Endothelial cell of umbilical vein (primary cell): Measurements from ENCODE around the gene LEAP2. TPM values are rescaled to one million over a fixed set of nuclear protein-coding genes. Genes with fewer than 3 reads are reported as not detected.

Source experiments
- Bru-seq: library from RNA; stranded (reverse); fragments of 400-500 nt; gene quantifications from one replicate; lab custom pipeline; 2021; lab: Mats Ljungman, UMichigan
- BruChase-seq, 2 experiments: library from RNA; stranded (reverse); fragments of 400-500 nt; gene quantifications; one replicate each; lab custom pipeline; 2021; lab: Mats Ljungman, UMichigan
- BruUV-seq: library from RNA; stranded (reverse); fragments of 400-500 nt; replicated peaks from 2 replicates; lab custom pipeline; 2021; lab: Mats Ljungman, UMichigan
- CTCF ChIA-PET: fragments of 300-600, 350-600 bp; sonication (Branson Sonifier 250); formaldehyde crosslinking; loops from one replicate; lab custom pipeline; 2021; ENCODE audit warnings: antibody characterized with exemption, inconsistent platforms; lab: Charles Lee
- POLR2A ChIA-PET: fragments of 300-600, 350-600 bp; sonication (Branson Sonifier 250); formaldehyde crosslinking; loops from one replicate; lab custom pipeline; 2021; ENCODE audit warnings: antibody characterized with exemption, inconsistent platforms; lab: Charles Lee
- DNase-seq: peaks from one replicate; pipeline ENCODE4 v3.0.0-alpha.2; 2011; ENCODE audit warnings: low read depth, low spot score
- FAIRE-seq: peaks from 2 replicates; lab custom pipeline; 2011; peaks lifted over from hg19 to GRCh38; lab: Jason Lieb, UNC
- H2AFZ ChIP-seq: 2 replicates; pipeline ENCODE4 v1.6.0; 2012; ENCODE audit warnings: low read depth, low read length, control low read depth, inconsistent platforms
- H3K27ac ChIP-seq: 2 replicates; pipeline ENCODE4 v1.5.1; 2011; ENCODE audit warnings: low read depth, mild to moderate bottlenecking, control low read depth, low read length, moderate library complexity; ENCODE audit not compliant: insufficient read depth
- H3K27me3 ChIP-seq, 2 experiments: 2 replicates each; pipeline versions ENCODE4 v1.6.0 to v1.6.1; 2011; ENCODE audit warnings: low read length in 2 of 2, mixed read lengths in 1 of 2; ENCODE audit not compliant: control insufficient read depth in 2 of 2, insufficient read depth in 2 of 2
- H3K36me3 ChIP-seq, 2 experiments: 2 replicates in 1 of 2; 3 replicates in 1 of 2; pipeline ENCODE4 v1.5.1; 2011; ENCODE audit warnings: low read length in 2 of 2, mild to moderate bottlenecking in 1 of 2, moderate library complexity in 1 of 2; ENCODE audit not compliant: control insufficient read depth in 2 of 2, insufficient read depth in 2 of 2; ENCODE audit errors: extremely low read depth in 1 of 2
- H3K4me1 ChIP-seq: 3 replicates; pipeline ENCODE4 v1.5.1; 2011; ENCODE audit warnings: mild to moderate bottlenecking, low read length; ENCODE audit not compliant: control insufficient read depth, insufficient read depth; ENCODE audit errors: extremely low read depth
- H3K4me2 ChIP-seq: 2 replicates; pipeline ENCODE4 v1.6.1; 2011; ENCODE audit warnings: low read length, control low read depth, mixed read lengths; ENCODE audit not compliant: insufficient read depth
- H3K4me3 ChIP-seq, 3 experiments: fragments of 200-600 bp in 1 of 3; sonication (generic), shearing (Covaris generic) in 1 of 3; replicated peaks in 1 of 3; 2 replicates each; pipeline ENCODE4 v1.5.1; 2011 to 2016; ENCODE audit warnings: control low read depth in 3 of 3, low read length in 3 of 3, mild to moderate bottlenecking in 2 of 3, inconsistent platforms in 1 of 3, low read depth in 1 of 3, moderate library complexity in 1 of 3; ENCODE audit not compliant: insufficient read depth in 1 of 3
- H3K79me2 ChIP-seq: 2 replicates; pipeline ENCODE4 v1.6.0; 2012; ENCODE audit warnings: low read length, inconsistent platforms; ENCODE audit not compliant: control insufficient read depth, insufficient read depth
- H3K9ac ChIP-seq: replicated peaks from 2 replicates; pipeline ENCODE3; 2011; ENCODE audit warnings: low read length, control low read depth; ENCODE audit not compliant: insufficient read depth; ENCODE audit errors: extremely low read depth
- H3K9me1 ChIP-seq: replicated peaks from 3 replicates; pipeline ENCODE4 v1.6.0; 2011; ENCODE audit warnings: mild to moderate bottlenecking, low read length; ENCODE audit not compliant: control insufficient read depth, insufficient read depth; ENCODE audit errors: extremely low read depth
- H3K9me3 ChIP-seq: replicated peaks from 2 replicates; pipeline ENCODE4 v1.5.1; 2012; ENCODE audit warnings: low read length, inconsistent platforms; ENCODE audit not compliant: control insufficient read depth, insufficient read depth
- H4K20me1 ChIP-seq: replicated peaks from 2 replicates; pipeline ENCODE3; 2011; ENCODE audit warnings: mild to moderate bottlenecking, low read length; ENCODE audit not compliant: control insufficient read depth, insufficient read depth; ENCODE audit errors: extremely low read depth
- EZH2 ChIP-seq: IDR thresholded peaks from 2 replicates; pipeline ENCODE4 v1.6.1; 2012; ENCODE audit warnings: borderline replicate concordance, low read depth, mild to moderate bottlenecking, moderate library complexity, low read length, inconsistent platforms; ENCODE audit not compliant: severe bottlenecking
- FOS ChIP-seq: IDR thresholded peaks from 2 replicates; pipeline ENCODE4 v1.6.1; 2011; ENCODE audit warnings: mild to moderate bottlenecking, low read length, moderate library complexity, borderline replicate concordance; ENCODE audit not compliant: insufficient read depth
- GATA2 ChIP-seq: IDR thresholded peaks from 2 replicates; pipeline ENCODE4 v1.7.0; 2011; ENCODE audit warnings: low read depth, mild to moderate bottlenecking, moderate library complexity, mixed read lengths, low read length; ENCODE audit not compliant: insufficient read length, insufficient read depth
- JUN ChIP-seq: IDR thresholded peaks from 2 replicates; pipeline ENCODE4 v1.6.1; 2011; ENCODE audit warnings: borderline replicate concordance, low read depth; ENCODE audit not compliant: insufficient read length, insufficient read depth
- MYC ChIP-seq: IDR thresholded peaks from one replicate; pipeline ENCODE4 v1.6.1; 2011; ENCODE audit warnings: mild to moderate bottlenecking, low read depth, low read length
- POLR2A ChIP-seq: IDR thresholded peaks from 2 replicates; pipeline ENCODE4 v1.6.1; 2012; ENCODE audit warnings: low read depth, mild to moderate bottlenecking, control low read depth, low read length
- dilution Hi-C: fragments of 300-500 bp; cut with MboI; formaldehyde crosslinking; loops from one replicate; pipeline ENCODE4 v1.15.0; 2019; ENCODE audit warnings: low sequenced_read_pairs; ENCODE audit not compliant: extremely low pct_ligation_motif_present
- intact Hi-C: fragments of 100-400 bp; cut with micrococcal nuclease; formaldehyde crosslinking; loops from one replicate; pipeline ENCODE4 v1.10.0; 2022
- long read RNA-seq: library from polyadenylated mRNA; stranded (forward); transcript quantifications from one replicate; pipeline ENCODE4 v2.0.0, GENCODE V29; 2021
- polyA minus RNA-seq, 3 experiments: library from RNA; depleted of rRNA, polyadenylated mRNA; stranded (reverse); fragments of >200 nt; gene quantifications; 1 replicate in 1 of 3; 2 replicates in 2 of 3; pipeline ENCODE4 v1.2.3, GENCODE V29; 2011
- polyA plus RNA-seq, 4 experiments: library from polyadenylated mRNA; depleted of rRNA in 3 of 4; stranded (reverse) in 3 of 4; unstranded in 1 of 4; fragments of >200 nt; gene quantifications; 2 replicates each; pipeline versions ENCODE4 v1.2.1 to v1.2.3, GENCODE V29; 2011 to 2012; ENCODE audit warnings: missing spikeins in 1 of 4
- total RNA-seq: library from RNA; stranded (reverse); gene quantifications from 2 replicates; pipeline ENCODE4 v1.2.3, GENCODE V29; 2021
- TF ChIP-seq, protein P1 (sequence below), 2 donors: IDR thresholded peaks; 1 replicate in 1 of 2; 2 replicates in 1 of 2; pipeline ENCODE4 v1.5.1; 2011; ENCODE audit warnings: low read length in 2 of 2, mild to moderate bottlenecking in 2 of 2, moderate library complexity in 2 of 2, control low read depth in 1 of 2, inconsistent platforms in 1 of 2, low read depth in 1 of 2; ENCODE audit not compliant: insufficient read depth in 1 of 2; ENCODE audit errors: extremely low read depth in 1 of 2
- TF ChIP-seq, protein P2 (sequence below): IDR thresholded peaks from 2 replicates; pipeline ENCODE4 v1.6.1; 2011; ENCODE audit not compliant: insufficient read depth, insufficient read length

Gene LEAP2, protein sequence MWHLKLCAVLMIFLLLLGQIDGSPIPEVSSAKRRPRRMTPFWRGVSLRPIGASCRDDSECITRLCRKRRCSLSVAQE
- total RNA-seq (0.40 and 0.99 TPM in 2 replicates), polyA plus RNA-seq (0.37 and 0.48 TPM in 2 replicates), polyA minus RNA-seq (not detected in 2 replicates), Bru-seq, nascent RNA (percentile 38 among the genes with signal in this experiment), BruChase-seq, experiment 1, labeled RNA remaining after a 6-hour chase (percentile 26 among the genes with signal in this experiment), BruChase-seq, experiment 2, labeled RNA remaining after a 2-hour chase (percentile 29 among the genes with signal in this experiment)
- polyA plus RNA-seq (2011; cell fraction: cytosol; rRNA removed) = 0.12 and 0.16 TPM in 2 replicates
- polyA plus RNA-seq (2011; cell fraction: nucleus; rRNA removed) = 3.0 and 3.6 TPM in 2 replicates
- polyA plus RNA-seq (2012) = 0.11 TPM in 1 of 2 replicates, not detected in the other
- polyA minus RNA-seq (2011; cell fraction: cytosol; rRNA and poly(A)+ RNA removed) = not detected
- polyA minus RNA-seq (2011; cell fraction: nucleus; rRNA and poly(A)+ RNA removed) = 0.43 and 1.2 TPM in 2 replicates
- long read RNA-seq, partial matches to known transcripts = 0 of 9 reads
- long read RNA-seq, other reads (novel, unspliced or antisense) = 9 of 9 reads

DNA sequence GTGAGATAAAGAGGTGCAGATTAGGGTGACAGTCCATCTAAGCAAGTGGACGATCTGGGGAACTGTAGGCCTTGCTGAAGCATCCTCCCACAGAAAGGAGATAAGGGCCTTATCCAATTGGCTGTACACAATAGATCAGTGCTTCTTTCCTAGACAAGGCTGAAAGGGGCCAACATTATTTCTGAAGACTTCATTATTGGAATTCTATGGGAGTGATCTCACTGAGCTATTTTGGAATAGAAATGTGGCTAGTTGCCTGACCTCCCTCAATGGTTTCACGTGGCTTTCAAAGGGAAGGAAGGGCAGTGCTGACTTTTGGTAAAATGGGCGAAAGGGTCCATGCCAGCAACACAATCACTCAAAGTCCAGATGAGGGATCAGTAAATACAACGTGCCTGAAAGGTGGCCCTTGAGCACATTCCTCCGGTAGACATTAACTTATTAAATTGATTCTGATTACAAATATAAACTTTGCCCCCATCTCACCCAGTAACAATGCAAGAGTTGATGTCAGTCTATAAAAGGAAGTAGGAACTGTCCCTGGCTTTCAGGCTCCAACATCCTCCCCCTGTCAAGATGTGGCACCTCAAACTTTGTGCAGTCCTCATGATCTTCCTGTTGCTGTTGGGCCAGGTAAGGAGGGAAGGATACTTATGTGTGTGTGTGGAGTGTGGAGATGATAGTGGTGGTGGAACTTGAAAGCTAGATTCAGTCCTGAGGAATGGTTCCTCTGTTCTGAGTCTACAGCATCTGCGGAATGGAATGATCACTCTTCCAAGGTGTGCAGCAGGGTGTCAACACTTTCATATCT is at the start of gene LEAP2:
LEAP2 (plus strand) TSS at position 550 of the 811 bp plus-strand sequence; CDS start at position 577, 27 bp downstream.
- no TSS peak for BruUV-seq
- Histone ChIP-seq H2AFZ (no peak within 1 kb of the TSS), H3K9me3 (no peaks in the 10 kb centered on the region), H3K36me3 (peaks cover 6 to 8% of the 10 kb centered on the region in 2 experiments), H4K20me1 (peaks cover 2% of the 10 kb centered on the region), H3K27ac (no peak within 1 kb of the TSS), H3K27me3 (no peaks in the 10 kb centered on the region), H3K9me1 (no peaks in the 10 kb centered on the region), H3K4me2 (no peak within 1 kb of the TSS), H3K79me2 (no peaks in the 10 kb centered on the region), H3K9ac (no peak within 1 kb of the TSS), H3K4me1 (no peaks in the 10 kb centered on the region), H3K4me3 (no peak within 1 kb of the TSS)
- POLR2A ChIA-PET = no interaction called here
- TF ChIP-seq POLR2A (no peak), FOS (no peak), MYC (no peak), EZH2 (no peak), JUN (no peak), GATA2 (no peak)
- TF ChIP-seq, protein P1, sequence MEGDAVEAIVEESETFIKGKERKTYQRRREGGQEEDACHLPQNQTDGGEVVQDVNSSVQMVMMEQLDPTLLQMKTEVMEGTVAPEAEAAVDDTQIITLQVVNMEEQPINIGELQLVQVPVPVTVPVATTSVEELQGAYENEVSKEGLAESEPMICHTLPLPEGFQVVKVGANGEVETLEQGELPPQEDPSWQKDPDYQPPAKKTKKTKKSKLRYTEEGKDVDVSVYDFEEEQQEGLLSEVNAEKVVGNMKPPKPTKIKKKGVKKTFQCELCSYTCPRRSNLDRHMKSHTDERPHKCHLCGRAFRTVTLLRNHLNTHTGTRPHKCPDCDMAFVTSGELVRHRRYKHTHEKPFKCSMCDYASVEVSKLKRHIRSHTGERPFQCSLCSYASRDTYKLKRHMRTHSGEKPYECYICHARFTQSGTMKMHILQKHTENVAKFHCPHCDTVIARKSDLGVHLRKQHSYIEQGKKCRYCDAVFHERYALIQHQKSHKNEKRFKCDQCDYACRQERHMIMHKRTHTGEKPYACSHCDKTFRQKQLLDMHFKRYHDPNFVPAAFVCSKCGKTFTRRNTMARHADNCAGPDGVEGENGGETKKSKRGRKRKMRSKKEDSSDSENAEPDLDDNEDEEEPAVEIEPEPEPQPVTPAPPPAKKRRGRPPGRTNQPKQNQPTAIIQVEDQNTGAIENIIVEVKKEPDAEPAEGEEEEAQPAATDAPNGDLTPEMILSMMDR (IDR thresholded peaks at IDR 0.05; ENCODE audit: extremely low read depth in 1 of 2, insufficient read depth in 1 of 2, low read depth in 1 of 2, low read length in 2 of 2) = no peak
- TF ChIP-seq, protein P2, sequence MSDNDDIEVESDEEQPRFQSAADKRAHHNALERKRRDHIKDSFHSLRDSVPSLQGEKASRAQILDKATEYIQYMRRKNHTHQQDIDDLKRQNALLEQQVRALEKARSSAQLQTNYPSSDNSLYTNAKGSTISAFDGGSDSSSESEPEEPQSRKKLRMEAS = no peak
- DNase-seq (no peak), FAIRE-seq (no peak)
- CTCF ChIA-PET = interaction anchor here (1.3 to 3.3 kb wide), 3 partner anchors 10 to 44 kb away, joined by 5 to 16 read pairs (median 8); partner anchors contain the start of gene SHROOM1
- intact Hi-C loops (no loop called here), dilution Hi-C loops (no loop called here)
